GM18502 (cell line): ENCODE results near the gene CAMK1D.

ENCODE experiments used
- ATAC-seq: cut with Tn5 transposase; IDR thresholded peaks from one replicate; pipeline ENCODE4 v1.9.1; 2021; ENCODE audit warnings: mild to moderate bottlenecking; ENCODE audit not compliant: unreplicated experiment, poor library complexity

Gene CAMK1D

GRCh38 chr10:12579954-12580858 is 230.9 kb downstream of the CAMK1D start:
- ATAC-seq: peak; percentile 45

- ATAC-seq: no peak
Observed at GRCh38 chr10:12583891-12584595, 234.7 kb downstream of the CAMK1D start.

- no peak for ATAC-seq
Observed at GRCh38 chr10:12586741-12587140, 237.4 kb downstream of the CAMK1D start.

- no peak for ATAC-seq
Observed at GRCh38 chr10:12587451-12587888, 238.1 kb downstream of the CAMK1D start.

- ATAC-seq: peak; percentile 60
Observed at GRCh38 chr10:12588091-12588860, 238.9 kb downstream of the CAMK1D start.

GRCh38 chr10:12589291-12589690 is 239.9 kb downstream of the CAMK1D start:
- no peak for ATAC-seq

GRCh38 chr10:12589791-12590190 is 240.4 kb downstream of the CAMK1D start:
- no peak for ATAC-seq

GRCh38 chr10:12590675-12591659 is 241.6 kb downstream of the CAMK1D start:
- no peak for ATAC-seq

GRCh38 chr10:12592967-12593366 is 243.6 kb downstream of the CAMK1D start:
- ATAC-seq: no peak

- no peak for ATAC-seq
Observed at GRCh38 chr10:12594448-12594944, 245.1 kb downstream of the CAMK1D start.

GRCh38 chr10:12595936-12596576 is 246.7 kb downstream of the CAMK1D start:
- no peak for ATAC-seq

GRCh38 chr10:12597176-12597575 is 247.8 kb downstream of the CAMK1D start:
- ATAC-seq: no peak

GRCh38 chr10:12597788-12598765 is 248.7 kb downstream of the CAMK1D start:
- no peak for ATAC-seq

- ATAC-seq: no peak
Observed at GRCh38 chr10:12600652-12601051, 251.3 kb downstream of the CAMK1D start.

- ATAC-seq: no peak
Observed at GRCh38 chr10:12602521-12602920, 253.2 kb downstream of the CAMK1D start.

GRCh38 chr10:12603766-12604470 is 254.6 kb downstream of the CAMK1D start:
- no peak for ATAC-seq
